ENCODE data around the gene CLDND2.

The CLDND2 gene

DNA sequence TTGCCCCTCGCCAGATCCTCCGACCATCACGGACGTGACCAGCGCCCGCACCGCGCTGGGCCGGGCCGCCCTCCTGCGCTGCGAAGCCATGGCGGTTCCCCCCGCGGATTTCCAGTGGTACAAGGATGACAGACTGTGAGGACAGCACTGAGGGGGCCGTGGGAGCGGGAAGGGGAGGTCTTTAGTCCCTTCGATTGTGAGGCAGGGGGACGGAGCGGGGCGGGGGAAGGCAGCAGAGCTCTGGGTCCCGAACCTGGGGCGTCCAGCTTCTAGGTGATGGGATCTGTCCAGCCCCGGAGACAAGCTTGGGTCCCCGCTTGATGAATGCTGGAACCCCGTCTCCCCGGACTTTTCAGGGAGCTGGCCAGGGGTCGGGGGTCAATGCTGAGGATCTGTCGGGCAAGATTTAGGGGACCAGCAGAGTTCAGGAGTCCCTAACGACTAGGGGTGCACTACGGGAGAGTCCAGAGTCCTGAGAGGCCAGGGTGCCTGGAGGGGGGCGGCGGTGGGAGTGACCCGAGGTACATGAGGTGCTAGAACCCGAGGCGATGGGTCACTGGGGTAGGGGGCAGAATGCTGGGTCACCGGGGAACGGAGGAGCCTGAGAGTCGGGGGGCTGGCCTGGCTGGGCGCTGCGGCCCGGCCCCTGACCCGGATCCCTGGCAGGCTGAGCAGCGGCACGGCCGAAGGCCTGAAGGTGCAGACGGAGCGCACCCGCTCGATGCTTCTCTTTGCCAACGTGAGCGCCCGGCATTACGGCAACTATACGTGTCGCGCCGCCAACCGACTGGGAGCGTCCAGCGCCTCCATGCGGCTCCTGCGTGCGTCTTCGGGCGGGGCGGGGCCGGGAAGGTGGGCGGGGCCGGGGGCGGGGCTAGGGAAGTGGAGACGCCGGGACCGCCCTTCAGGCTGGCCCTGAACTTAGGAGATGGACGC, 41.5 kb downstream of the CLDND2 start:
- no peak for DNase-seq

GRCh38 chr19:51326216-51327065, 42.4 kb downstream of the CLDND2 start:
- DNase-seq = no peak

DNA sequence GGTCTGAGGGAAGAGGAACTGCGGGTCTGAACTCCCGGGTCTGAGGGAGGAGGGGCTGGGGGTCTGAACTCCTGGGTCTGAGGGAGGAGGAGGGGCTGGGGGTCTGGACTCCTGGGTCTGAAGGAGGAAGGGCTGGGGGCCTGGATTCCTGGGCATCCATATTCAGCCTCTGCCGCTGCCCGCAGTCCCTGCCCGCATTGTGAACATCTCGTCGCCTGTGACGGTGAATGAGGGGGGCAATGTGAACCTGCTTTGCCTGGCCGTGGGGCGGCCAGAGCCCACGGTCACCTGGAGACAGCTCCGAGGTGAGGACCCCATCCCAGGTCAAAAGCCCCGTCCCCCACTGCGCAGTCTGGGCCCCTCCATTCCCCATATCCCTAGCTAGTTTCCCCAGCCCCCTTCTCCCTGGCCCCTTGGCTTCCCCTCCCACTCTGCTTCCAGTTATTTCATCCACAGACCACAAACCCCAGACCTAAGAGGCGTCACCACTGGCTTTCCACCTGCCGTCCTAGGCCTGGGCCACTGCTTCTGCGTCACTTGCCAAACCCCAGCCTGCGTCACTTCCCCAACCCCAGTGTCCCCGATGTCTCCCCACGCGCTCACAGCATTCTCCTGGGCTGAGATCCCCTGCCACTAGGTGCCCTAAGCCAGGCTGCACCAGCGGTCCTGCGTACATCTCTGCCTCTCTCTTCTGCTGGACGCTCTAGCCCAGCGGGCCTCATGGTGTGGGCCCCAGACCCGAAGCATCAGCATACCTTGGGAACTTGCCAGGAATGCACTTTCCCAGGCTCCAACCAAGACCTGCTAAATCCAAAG, 43.4 kb downstream of the CLDND2 start:
- DNase-seq = no peak

- DNase-seq = no peak
Observed at GRCh38 chr19:51324167-51324481, 44.7 kb downstream of the CLDND2 start.

GRCh38 chr19:51323481-51324166, 45.2 kb downstream of the CLDND2 start:
- DNase-seq = no peak

DNA sequence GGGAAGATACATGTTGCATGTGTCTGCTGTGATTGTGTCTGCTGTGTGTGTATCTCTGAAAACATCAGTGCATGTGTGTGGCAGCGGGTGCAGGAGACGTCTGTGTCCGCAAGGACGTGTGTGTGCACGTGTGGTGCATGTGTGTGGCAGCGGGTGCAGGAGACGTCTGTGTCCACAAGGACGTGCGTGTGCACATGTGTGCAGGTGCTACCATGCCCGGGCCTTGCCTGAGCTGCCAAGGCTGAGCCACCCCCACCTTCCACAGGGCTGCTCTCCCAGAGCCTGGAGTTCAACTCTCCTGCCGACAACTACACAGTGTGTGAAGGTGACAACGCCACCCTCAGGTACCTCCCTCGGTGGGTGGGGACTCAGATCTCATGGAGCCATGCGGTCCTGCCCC, 47.0 kb downstream of the CLDND2 start:
- DNase-seq = no peak

DNA sequence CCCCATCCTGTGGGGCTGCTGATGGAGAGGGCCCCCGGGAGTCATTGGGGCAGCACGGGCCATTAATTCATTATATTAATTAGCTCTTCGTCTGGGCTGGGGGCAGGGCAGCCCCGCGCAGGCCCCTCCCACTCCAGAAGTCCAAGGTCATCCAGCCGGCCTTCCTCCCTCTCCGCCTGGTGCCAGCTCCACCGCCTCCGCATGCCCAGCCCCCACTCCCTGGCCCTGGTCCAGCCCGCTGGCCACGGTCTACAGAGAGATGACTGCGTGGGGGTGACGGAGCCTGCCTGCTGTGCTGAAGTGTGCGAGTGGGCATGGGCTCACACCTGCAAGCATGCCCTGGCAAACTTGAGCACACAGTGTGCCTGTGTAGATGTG, 48.5 kb downstream of the CLDND2 start:
- no peak for DNase-seq

DNA sequence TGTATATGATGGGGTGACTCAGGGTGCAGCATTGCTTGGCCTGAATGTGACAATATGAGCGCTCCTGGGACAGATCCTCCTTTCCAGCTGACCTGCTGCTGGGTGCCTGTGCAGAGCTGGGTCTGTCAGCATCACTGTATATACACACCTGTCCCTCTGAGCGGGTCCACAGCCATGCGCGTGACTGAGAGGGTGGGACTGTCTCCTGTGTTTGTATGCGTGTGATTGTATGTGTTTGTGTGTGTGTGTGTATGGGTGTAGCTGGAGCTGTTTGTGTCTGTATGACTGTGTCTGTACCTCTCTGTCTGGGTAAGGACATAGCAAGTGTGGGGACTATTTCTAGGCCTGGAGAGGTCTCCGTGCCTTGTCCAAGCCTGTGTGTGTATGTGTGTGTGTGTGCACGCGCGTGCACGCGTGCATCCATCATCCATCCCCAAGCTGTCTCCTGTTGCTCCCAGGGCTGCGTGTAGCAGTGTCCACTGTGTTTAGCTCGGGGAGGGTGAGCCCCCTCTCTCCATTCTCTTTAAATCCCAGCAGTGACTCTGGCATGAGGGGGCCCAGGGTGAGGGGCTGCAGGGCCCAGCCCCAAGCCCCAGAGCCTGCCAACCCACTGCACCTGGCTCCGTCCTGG, 49.0 kb downstream of the CLDND2 start:
- no peak for DNase-seq

- DNase-seq = no peak
Observed at GRCh38 chr19:51318687-51319648, 49.8 kb downstream of the CLDND2 start.

- DNase-seq = no peak
Observed at GRCh38 chr19:51317968-51318367, 50.8 kb downstream of the CLDND2 start.

GRCh38 chr19:51317376-51317775, 51.4 kb downstream of the CLDND2 start:
- DNase-seq = no peak

All from NCI-H1105 treated with DMSO at 0.1 percent for 48 hours (cell line).